ENCODE results near the gene DNM3.

DNM3 gene

DNA sequence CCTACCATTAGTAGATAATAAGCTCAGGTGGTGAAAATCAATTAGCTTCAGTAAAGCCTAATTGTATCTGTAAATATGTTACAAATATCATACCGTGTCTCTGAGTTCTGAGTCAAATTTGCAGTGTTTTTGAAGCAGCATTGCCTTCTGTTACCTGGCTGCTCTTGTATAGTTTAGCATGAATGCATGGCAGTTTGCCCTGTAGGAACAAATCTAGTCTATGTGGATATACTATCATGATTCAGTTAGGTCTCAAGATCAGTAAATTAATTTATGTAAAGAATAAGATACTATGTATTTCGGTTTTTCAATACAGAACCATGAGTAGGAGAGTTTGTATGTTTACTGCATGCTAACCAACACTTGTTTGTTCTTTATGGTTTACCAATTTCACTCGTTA is 338.6 kb downstream of the DNM3 start:
- TF ChIP-seq TCF4 (CRISPR knock-in tag; IDR thresholded peaks at IDR 0.05; ENCODE audit: borderline replicate concordance) (no peak), PATZ1 (CRISPR knock-in tag; IDR thresholded peaks at IDR 0.05; ENCODE audit: borderline replicate concordance) (no peak), TOX (CRISPR knock-in tag; IDR thresholded peaks at IDR 0.05; ENCODE audit: borderline replicate concordance) (no peak), TSHZ2 (CRISPR knock-in tag; IDR thresholded peaks at IDR 0.05) (no peak), CSRNP3 (CRISPR knock-in tag; IDR thresholded peaks at IDR 0.05) (no peak), ZFP30 (CRISPR knock-in tag; IDR thresholded peaks at IDR 0.05) (no peak), ZNF70 (CRISPR knock-in tag; IDR thresholded peaks at IDR 0.05) (no peak), ARNTL (CRISPR knock-in tag; IDR thresholded peaks at IDR 0.05; ENCODE audit: borderline replicate concordance, low read depth) (no peak), OSR1 (CRISPR knock-in tag; IDR thresholded peaks at IDR 0.05) (no peak), CSDC2 (CRISPR knock-in tag; IDR thresholded peaks at IDR 0.05) (no peak), BACH2 (CRISPR knock-in tag; IDR thresholded peaks at IDR 0.05; ENCODE audit: borderline replicate concordance) (no peak)
- no peak for ATAC-seq

- peak; percentile 72 for ATAC-seq
- TF ChIP-seq POU6F1 (CRISPR knock-in tag; IDR thresholded peaks at IDR 0.05; ENCODE audit: borderline replicate concordance, low read depth) (no peak), ZFP3 (CRISPR knock-in tag; IDR thresholded peaks at IDR 0.05) (no peak), CSDC2 (CRISPR knock-in tag; IDR thresholded peaks at IDR 0.05) (no peak), SNAI2 (CRISPR knock-in tag; IDR thresholded peaks at IDR 0.05) (no peak), ISL1 (CRISPR knock-in tag; IDR thresholded peaks at IDR 0.05) (no peak), ZC3H10 (CRISPR knock-in tag; IDR thresholded peaks at IDR 0.05) (no peak), ZNF565 (CRISPR knock-in tag; conservative IDR thresholded peaks at IDR 0.05; ENCODE audit: low read depth) (no peak), TSHZ2 (CRISPR knock-in tag; IDR thresholded peaks at IDR 0.05) (no peak), ESRRG (CRISPR knock-in tag; IDR thresholded peaks at IDR 0.05) (no peak), ZNF8 (CRISPR knock-in tag; IDR thresholded peaks at IDR 0.05) (no peak), PPARA (CRISPR knock-in tag; IDR thresholded peaks at IDR 0.05; ENCODE audit: borderline replicate concordance) (no peak), CSRNP3 (CRISPR knock-in tag; IDR thresholded peaks at IDR 0.05) (no peak), GLIS3 (CRISPR knock-in tag; IDR thresholded peaks at IDR 0.05) (no peak), TCF4 (CRISPR knock-in tag; IDR thresholded peaks at IDR 0.05; ENCODE audit: borderline replicate concordance) (no peak), PATZ1 (CRISPR knock-in tag; IDR thresholded peaks at IDR 0.05; ENCODE audit: borderline replicate concordance) (no peak), BACH2 (CRISPR knock-in tag; IDR thresholded peaks at IDR 0.05; ENCODE audit: borderline replicate concordance) (no peak), ARNTL (CRISPR knock-in tag; IDR thresholded peaks at IDR 0.05; ENCODE audit: borderline replicate concordance, low read depth) (no peak)
Observed at GRCh38 chr1:172180501-172181285, 339.4 kb downstream of the DNM3 start.

Data from SK-N-SH treated with all-trans-retinoic acid at 6 μM for 48 hours (cell line).